GM19240 (cell line): ENCODE data around the gene CD4.
"Not testable (repeated sequence)": the region's sequence is repeated elsewhere in the genome, so short reads cannot be mapped to it uniquely, and the experiment has no call there.

Experiments used
- DNase-seq: peaks from one replicate; pipeline ENCODE4 v3.0.0; 2011; ENCODE audit warnings: low spot score; ENCODE audit not compliant: insufficient read length

CD4 gene

GRCh38 chr12:6845395-6845794 lies 56.1 kb downstream of the CD4 start:
- no peak for DNase-seq

GRCh38 chr12:6846316-6846869 lies 57.1 kb downstream of the CD4 start:
- DNase-seq = no peak

GRCh38 chr12:6847676-6848075 lies 58.3 kb downstream of the CD4 start:
- DNase-seq = no peak

- no peak for DNase-seq
Measured at GRCh38 chr12:6849427-6849826, 60.1 kb downstream of the CD4 start.

- no peak for DNase-seq
Measured at GRCh38 chr12:6849976-6850560, 60.7 kb downstream of the CD4 start.

GRCh38 chr12:6850796-6851152 lies 61.4 kb downstream of the CD4 start:
- DNase-seq = no peak

GRCh38 chr12:6851153-6851920 lies 62.0 kb downstream of the CD4 start, which contains the start of gene CDCA3:
CDCA3 (minus strand) TSS chr12:6851286; CDS start chr12:6850952, 334 bp downstream.
- DNase-seq = peak; percentile 100

GRCh38 chr12:6851921-6852650 lies 62.8 kb downstream of the CD4 start, which contains the start of gene USP5:
USP5 (plus strand) TSS chr12:6852150; CDS start chr12:6852180, 30 bp downstream.
- DNase-seq = peak; percentile 95

- no peak for DNase-seq
Measured at GRCh38 chr12:6852651-6853354, 63.5 kb downstream of the CD4 start.

- DNase-seq = no peak
Measured at GRCh38 chr12:6853626-6854025, 64.3 kb downstream of the CD4 start.

GRCh38 chr12:6854036-6854435 lies 64.7 kb downstream of the CD4 start:
- no peak for DNase-seq

GRCh38 chr12:6855322-6855721 lies 66.0 kb downstream of the CD4 start:
- DNase-seq = no peak

- no peak for DNase-seq
Measured at GRCh38 chr12:6858799-6859198, 69.5 kb downstream of the CD4 start.

GRCh38 chr12:6860116-6860515 lies 70.8 kb downstream of the CD4 start:
- DNase-seq = no peak

GRCh38 chr12:6860942-6861341 lies 71.6 kb downstream of the CD4 start:
- no peak for DNase-seq

- no peak for DNase-seq
Measured at GRCh38 chr12:6861391-6861790, 72.1 kb downstream of the CD4 start.

GRCh38 chr12:6863033-6863432 lies 73.7 kb downstream of the CD4 start:
- DNase-seq = no peak

- no peak for DNase-seq
Measured at GRCh38 chr12:6863586-6864321, 74.4 kb downstream of the CD4 start.

GRCh38 chr12:6865307-6865706 lies 76.0 kb downstream of the CD4 start:
- not testable (repeated sequence) for DNase-seq

GRCh38 chr12:6866163-6866919 lies 77.0 kb downstream of the CD4 start:
- DNase-seq = no peak
